ENCODE measurements around the gene NECAB3.

NECAB3 gene

DNA sequence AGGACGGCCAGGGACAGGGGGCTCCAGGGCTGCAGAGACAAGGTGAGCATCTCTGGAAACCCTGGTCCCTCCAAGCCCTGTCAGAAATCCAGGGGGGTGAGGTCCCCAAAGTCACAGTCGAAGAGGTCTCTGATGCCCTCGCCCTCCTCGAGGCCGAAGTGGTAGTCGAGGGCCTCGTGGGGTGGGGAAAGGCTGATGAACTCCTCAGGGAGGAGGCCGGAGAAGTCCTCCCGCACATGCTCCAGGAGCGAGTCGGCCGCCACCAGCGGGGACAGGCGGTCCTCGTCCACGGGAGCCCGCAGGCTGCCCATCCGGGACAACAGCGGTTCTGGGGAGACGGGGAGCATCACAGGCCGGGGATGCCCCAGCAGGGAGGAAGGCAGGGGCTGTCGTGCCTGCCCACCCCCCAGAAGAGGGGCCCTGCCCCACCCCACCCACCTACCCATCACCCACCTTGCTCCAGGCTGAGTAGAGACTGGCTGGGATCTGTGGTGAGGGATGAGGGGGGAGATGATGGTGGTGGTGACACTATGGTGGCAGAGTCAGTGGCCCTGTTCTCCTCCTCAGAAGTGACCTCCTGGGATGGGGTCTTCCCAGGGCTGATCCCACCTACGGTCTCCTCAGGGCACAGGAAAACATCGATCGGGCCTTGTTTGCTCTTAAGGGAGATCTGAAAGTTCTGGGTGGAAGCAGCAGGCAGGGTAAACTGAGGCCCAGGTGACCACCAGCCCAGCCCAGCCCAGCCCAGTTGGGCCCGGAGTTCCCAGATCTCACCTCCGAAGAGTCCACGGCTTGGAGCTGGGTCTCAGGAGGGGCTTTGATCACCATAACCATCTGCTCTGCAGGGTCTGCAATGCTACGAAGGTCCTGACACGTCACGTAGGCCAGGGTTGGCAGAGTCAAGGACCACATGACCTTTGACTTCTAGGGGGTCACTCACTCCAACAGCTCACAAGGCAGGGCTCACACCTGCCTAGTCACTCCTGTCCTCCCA is 2.7 kb upstream of the NECAB3 start:
- no peak for DNase-seq (ENCODE audit: low read depth)

DNA sequence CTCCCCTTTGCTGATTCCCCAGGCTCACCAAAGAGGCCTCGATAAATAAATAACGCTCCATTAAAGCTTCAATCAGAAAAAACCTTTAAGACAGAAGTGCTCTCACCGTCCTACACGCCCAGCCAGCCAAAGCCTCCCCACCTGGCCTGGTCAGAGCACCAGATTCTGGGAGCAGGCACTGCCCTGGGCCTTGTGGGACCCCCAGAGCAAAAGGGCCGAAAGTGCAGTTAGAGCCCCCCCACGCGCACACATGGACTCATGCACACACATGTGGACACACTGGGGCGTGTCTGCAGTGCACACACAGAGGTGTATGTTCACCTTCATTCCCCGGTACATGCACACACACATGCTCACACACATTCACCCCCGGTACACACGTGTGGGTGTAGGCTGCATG is 1.9 kb upstream of the NECAB3 start:
- no peak for DNase-seq (ENCODE audit: low read depth)

GRCh38 chr20:33675136-33675959 is 1.1 kb upstream of the NECAB3 start:
- no peak for DNase-seq (ENCODE audit: low read depth)

DNA sequence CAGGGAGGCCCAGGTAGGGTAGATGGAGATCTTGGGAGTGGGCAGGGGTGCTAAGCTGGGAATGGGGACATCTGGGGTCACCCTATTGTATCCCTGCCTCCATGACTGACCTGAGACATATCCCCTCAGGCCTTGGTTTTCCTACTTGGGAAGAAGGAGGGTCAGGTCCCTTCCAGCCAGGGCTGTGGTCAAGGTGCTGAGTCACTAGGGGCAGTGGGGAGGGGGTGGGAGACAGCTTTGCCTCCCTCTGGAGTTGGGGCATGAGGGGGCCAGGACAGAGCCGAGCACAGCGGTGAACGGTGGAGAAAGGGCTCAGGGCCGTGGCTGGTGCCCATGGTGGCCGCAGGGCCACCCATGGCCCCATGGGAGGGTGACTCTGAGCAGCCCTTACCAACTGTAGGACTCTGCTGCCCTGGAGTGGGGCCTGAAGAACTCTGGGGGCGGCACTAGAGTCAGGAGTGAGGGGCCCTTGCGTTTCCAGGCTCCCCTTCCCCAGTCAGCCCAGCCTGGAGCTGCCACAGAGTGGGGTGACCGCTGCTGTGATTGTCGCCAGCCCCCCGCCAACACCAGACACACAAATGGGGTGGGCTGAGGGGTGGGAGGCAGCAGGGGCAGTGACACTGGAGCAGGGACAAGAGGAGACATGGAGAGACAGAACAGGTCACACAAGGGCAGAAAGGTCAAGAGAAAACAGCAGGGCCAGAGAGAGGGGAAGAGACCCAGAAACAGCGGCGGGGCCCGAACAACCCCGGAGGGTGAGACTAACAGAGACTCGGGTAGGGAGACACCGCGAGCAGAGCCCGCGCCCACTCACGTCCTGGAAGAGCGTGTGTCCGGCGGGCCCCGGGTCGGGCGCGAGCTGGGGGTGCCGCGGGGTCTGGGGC is 576 bp downstream of the NECAB3 start:
- no peak for DNase-seq (ENCODE audit: low read depth)

GRCh38 chr20:33673114-33673409 is 1.2 kb downstream of the NECAB3 start:
- no peak for DNase-seq (ENCODE audit: low read depth)

- DNase-seq (ENCODE audit: low read depth) = no peak
These were observed 1.7 kb downstream of the NECAB3 start for GRCh38 chr20:33672426-33673113.

- DNase-seq (ENCODE audit: low read depth) = no peak
These were observed 2.5 kb downstream of the NECAB3 start for GRCh38 chr20:33671573-33672288.

DNA sequence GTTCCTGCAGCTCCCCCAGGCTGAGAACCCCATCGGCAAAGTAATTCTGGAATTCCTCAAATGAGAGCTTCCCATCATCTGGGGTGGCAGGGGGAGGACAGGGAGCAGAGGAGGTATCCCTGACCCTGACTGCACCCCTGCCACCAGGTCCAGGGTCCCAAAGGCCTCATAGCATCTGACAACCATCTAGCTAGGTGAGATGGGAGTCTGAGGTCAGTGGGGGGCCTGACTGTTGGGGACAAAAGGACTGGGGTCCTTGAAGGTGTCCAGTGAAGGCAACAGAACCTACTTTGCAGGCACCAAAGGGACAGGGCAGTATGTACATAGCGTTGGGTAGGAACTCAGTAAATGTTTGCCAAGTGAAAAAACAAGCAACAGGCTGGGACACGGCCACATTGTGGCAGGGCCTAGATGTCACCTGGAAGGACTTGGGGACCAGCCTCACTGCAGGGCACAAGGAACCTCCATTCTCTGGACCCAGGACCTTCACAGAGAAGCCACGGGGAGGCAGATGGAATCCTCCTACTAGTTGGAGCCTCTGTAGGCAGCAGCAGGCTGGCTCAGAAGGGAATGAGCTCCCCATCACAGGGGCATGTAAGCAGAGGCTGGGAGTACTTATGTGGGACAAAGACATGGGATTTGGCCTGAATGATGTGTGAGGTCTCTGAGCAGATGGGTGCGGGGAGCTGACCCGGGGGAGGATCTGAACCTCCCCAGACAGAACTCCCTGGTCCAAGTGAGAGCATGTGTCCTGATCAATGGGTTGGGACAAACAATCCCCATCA is 3.3 kb downstream of the NECAB3 start:
- no peak for DNase-seq (ENCODE audit: low read depth)

DNA sequence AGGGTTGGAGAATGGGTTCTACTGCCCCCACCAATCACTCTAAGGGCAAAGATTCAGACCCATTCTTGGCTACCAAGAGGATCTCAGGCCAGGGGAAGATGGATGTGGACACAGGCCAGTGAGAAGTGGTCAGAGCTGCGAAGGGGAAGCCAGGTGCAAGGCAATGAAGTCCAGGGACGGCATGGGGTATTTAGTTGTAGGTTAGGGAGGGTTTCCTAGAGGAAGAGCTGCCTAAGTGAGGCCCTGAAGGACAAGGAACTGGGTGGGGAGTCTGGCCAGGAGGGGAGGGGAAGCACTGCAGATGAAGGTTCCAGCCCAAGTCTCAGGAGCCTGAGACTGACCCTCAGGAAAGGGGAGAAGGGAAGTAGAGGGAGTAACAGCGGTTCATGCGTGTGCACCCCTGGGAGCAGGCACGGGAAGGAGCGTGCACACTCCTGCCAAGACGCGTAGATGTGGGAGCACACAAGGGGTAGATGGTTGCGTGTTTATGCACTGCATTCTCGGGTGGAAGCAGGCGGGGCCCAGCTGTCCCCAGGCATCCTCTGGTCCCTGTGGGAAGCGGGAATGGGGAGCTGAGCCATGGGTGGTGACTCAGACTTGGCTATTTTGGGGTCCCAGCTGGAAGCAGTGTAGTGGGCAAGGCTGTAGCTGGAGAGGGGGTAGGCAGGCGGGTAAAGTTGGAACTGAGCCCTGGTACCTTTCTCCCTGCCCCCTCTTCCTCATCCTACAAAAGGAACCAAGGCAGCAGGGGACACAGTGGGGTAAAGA is 4.2 kb downstream of the NECAB3 start:
- no peak for DNase-seq (ENCODE audit: low read depth)

DNA sequence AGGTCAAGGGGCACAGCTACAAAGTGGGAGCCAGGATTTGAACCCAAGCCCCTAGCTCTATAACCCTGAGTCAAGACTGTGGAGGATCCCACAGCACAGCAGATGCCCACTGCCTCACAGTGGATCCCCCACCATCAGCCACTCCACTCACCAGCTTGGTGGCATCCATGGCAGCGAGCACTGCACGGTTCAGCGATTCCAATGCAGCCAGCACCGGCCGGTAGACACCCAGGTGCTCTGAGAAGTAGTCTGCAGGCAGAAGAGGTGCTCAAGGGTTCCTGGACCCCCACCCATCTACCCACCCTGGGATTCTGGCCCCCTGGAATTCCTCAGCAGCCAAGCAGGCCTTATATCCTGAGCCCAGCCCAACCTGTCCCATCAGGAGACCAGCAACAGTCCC is 5.0 kb downstream of the NECAB3 start:
- DNase-seq (ENCODE audit: low read depth) = no peak

DNA sequence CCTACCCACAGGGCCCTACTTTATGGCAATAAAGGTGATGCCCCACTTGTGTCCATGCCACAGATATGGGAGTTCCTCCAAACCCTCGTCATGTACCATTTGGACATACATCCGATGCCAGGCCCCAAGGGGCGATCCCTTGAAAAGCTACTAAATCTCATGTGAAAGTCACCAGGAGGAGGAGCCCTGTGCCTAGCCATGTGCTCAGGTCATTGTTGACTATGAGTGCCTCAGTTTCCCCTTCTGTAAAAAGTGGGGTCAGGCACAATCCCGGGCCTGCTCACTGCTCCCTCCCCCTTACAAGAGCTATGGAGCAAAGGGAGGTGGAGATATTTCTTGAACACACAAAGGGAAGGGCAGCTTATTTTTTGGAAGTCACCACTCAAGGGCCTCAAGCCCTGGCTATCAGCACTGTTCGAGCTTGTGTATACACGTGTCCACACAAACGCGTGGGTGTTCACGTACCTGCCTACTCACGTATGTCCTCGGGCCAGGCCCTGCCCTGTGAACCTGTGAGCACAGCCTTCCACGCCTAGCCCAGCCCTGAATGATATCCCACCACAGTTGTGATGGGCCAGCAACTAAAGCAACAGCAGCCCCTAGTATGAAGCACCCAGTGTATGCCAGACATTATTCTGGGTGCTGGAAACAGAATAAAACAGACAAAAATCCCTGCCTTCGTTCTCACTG is 5.6 kb downstream of the NECAB3 start:
- no peak for DNase-seq (ENCODE audit: low read depth)

- DNase-seq (ENCODE audit: low read depth) = peak; percentile 50
These were observed 6.4 kb downstream of the NECAB3 start for GRCh38 chr20:33667676-33668465.

DNA sequence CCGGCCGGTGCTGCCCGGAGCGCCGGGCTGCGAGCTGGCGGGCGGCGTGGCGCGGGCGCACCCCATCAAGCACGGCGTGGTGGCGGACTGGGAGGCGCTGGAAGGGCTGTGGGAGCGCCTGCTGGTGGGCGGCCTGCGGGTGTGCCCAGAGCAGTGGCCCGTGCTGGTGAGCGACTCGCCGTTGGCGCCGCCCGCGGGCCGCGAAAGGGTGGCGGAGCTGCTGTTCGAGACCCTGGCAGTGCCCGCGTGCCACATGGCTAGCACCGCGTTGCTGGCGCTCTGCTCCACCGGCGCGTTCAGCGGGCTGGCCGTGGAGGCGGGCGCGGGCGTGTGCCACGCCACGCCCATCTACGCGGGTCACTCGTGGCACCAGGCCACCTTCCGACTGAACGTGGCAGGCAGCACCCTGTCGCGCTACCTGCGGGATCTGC is 7.0 kb downstream of the NECAB3 start:
- DNase-seq (ENCODE audit: low read depth) = no peak

DNA sequence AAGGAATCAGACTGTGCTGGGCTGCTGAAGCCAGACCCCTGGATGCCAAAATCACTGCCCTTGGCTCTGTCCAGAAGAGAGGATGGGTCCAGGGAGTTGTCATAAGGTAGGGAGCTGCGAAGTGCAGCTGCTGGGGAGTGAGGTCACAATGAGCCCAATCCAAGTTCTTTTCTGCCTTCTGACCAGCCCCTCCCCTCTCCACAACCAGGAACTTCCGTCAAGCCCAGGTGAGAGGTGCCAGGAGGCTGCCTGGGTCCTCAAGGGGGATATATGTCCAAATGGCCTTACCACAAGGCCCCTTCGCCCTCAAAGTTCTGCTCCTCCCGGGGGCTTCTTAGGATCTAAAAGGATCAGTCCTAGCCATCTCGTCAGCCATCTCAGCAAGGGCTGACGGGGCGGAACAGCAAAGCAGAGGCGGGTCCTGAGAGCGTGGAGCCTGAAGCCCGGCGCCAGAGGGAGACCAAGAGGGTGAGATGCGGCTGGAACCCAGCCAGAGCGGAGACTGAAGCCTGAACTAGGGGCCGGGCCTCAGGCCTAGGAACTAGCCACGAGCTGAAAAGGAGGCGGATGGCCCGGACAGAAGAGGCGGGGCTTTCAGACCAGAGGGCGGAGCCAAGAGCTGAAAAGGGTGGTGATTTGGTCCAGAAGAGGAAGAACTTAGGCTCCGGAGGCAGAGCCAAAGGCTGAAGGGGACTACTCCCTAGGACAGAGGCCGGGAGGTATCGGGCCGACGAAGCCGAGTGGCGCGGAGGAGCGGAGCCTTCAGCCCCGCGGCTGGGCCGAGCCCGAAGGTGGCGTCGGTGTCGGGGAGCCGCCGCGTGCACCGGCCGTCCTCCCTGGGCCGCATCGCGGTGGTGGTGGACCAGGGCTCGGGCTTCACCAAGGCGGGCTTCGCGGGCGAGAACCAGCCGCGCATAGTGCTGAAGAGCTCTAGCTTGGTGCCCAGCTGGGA is 7.7 kb downstream of the NECAB3 start, which contains the start of gene ACTL10:
Gene ACTL10, plus strand, starts transcription at position 651 of the 952 bp plus-strand sequence. CDS start 555 bp downstream, outside the sequence.
- peak; percentile 79 for DNase-seq (ENCODE audit: low read depth)

DNA sequence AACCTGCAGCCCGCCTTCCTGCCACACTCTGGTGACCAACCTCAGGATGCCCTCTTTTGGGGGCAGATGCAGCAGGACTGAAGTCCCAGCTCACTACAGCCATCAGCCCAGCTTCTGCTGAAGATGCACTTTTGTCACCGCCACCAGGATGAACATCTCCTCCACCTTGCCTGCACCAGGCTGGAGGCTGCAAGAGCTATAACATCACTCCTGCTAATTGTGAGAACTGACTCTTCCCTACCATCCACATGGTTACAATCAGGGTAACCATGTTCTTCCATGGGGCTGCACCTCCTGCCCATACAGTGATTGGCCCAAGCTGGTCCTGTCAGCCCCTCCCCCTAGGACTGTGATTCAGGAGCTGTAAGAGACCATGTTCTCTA is 9.5 kb downstream of the NECAB3 start:
- DNase-seq (ENCODE audit: low read depth) = no peak

DNA sequence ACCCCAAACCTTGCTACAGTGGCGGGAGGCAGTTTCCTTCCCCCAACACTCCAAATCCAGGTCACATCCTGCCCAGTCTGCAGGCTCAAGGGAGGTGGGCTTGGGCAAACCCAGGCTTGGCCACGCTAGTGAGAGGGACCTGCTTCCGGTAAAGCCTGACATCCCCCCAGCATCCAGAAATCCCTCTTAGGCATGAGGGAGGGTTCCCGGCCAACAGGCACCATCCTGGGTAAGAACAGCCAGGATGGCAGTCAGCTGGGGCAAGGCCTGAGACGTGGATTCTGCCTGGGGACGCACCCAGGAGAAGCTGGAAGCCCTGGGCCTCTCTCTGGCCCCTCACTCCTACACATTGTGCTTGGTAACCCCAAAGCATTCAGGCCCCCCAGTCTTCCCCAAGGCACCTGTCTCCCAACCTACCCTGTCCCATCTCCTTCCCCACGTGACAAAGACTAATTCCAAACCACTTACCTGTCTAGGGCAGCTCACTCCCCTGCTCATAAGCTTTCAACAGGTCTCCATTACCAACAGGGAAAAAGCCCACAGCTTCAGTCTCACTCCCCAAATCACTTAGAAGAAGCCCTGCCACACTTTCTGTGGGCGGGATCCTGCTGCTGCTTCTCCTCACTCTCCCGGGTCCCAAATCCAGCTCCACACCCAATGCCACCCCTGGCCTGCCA is 10.0 kb downstream of the NECAB3 start:
- no peak for DNase-seq (ENCODE audit: low read depth)
